NCI-H187 treated with DMSO at 0.1 percent for 48 hours (cell line): ENCODE results near the gene PDE1C.
A peak's percentile ranks its signal among the peaks of the same experiment; 100 is the strongest.
"Not testable (repeated sequence)": the region's sequence is repeated elsewhere in the genome, so short reads cannot be mapped to it uniquely, and the experiment has no call there.

Source experiments
- DNase-seq: peaks from one replicate; lab custom pipeline; 2025; lab: John Stamatoyannopoulos, UW

Gene PDE1C

DNA sequence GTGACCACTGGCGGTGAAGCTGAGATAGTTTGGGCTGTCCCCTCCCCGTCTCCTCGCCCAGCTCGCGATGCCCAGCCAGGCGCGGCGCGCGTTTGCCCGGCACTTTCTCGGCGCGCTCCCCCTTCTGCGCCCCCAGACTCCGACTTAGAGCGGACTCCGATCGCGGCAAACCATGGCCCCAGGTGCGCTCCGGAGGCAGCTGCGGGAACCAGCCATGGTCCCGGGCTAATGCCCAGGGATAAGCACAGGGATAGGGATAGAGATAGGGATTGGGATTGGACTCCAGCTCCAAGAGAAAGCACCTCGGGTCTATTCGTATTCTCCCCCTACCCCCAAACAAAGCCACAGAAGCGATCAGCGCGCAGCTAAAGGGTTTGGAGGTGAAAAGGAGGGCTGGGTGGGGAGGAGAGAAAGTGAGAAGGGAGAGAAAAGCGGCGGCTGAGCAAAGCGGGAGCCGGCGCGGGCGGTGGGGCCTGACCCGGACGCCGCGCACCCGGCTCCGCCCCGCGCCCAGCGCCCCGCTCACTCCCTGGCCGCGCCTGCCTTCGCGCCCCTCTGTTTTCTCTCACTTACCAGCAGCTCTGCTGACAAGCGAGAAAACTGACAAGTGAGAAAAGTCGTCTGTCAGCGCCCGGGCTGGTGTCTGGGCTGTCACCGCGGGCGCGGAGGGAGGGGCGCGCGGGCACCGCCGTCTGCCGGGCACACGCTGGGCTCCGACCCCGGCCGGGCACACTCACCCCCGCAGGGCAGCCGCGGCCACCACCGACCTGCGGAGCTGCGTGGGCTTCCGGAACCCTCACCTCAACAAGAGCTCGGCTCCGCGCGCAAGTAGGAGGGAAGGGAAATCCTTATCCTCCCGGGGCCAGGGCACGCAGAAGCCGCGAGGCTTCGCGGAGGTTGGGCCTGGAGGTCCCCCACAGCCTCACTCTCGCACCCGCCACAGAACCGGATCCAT is at the start of gene PDE1C:
Gene PDE1C, minus strand, starts transcription at position 2 of the 955 bp plus-strand sequence.
- DNase-seq = no peak

DNA sequence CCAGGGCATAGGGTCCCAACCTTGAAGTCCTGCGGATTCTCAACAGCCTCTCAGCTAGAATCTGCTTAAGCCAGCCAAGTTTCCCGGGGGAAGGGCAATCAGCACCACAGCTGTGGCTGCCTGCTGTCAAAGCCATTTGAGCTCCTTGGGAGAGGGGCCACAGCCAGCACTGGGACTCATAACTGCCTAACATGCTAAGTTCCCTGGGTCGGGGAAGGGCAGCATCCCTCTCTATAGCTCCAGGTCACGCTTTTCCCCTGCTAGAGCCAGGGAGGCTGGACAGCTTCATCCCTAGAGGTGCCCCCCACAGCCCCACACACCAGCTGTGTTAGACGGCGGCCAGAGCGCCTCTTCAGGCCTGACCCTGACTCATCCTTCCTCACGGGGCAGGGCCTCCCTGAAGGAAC is 49.6 kb upstream of the PDE1C start:
- no peak for DNase-seq

DNA sequence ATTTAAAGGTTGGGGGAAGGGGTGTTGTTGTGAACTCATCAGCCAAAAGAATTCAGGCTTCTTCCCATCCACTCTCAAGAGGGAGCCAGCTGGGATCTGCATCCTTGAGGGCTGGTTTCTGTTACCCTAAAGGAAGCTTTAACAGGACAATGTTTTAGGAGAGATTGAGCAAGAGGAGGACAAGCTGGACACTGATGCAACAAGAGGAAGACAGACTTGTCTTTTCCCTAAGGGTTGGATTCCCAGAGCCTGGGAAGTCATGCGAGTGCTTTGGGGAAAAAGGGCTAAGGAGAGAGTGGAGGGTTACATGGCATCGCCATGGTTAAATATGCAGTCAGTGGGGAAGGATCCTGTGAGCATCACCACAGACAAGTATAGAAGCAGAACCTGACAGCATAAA is 47.6 kb upstream of the PDE1C start:
- no peak for DNase-seq

DNA sequence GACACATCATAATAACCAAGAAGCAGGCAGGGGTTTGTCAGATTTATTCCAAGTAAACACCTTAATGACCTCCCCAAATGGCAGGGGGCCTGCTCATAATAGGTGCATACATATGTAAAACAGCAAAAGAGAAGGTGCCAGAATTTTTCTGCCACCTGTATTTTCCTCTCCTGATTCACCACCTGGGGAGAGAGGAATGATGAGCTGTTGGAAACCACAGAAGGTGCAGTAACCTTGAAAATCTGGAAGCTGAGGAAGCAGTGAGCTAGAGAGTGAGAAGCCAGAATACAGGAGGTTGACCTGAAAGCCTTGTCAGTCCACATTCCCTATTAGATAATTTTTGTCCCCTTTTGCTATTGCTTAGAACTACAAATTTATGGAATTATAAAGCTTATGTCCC is 46.2 kb upstream of the PDE1C start:
- DNase-seq = peak; percentile 40

DNA sequence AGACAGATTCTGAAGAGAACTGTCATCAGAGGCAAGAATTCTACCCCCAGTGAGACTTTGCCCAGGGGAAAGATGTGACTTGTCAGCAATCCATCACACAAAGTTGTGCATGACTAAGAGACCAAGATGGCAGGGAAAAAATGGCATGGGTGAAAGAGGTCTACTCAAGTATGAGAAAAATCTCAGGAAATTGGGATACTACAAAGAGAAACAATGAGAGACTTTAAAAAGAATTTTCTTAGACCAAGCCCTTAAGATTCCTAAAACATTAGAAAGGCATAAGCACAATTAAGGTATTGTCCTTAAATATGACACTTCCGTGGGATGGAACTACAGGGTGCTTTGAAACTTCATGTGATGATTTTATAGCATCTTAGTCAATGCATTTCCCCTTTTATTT is 45.6 kb upstream of the PDE1C start:
- no peak for DNase-seq

DNA sequence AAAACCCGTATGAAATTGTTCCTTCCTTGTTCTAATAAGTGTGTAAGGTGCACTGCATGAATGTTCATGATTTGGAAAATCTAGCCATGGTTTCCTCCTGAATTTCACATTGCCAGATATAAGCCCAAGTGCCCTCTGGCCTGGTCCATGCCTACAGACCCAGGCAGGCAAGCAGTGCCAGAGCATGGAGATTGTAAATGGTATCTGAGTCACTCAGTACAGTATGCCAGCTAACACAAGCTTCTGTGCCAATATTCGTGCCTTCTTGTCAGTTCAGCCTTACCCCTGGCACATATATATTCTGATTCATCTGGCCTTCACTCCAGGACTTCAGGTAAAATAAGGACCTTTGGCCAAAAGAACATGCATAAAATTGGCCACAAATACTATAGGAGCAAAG is 38.4 kb upstream of the PDE1C start:
- no peak for DNase-seq

- no peak for DNase-seq
These were observed 34.6 kb upstream of the PDE1C start for GRCh38 chr7:32104766-32105165.

DNA sequence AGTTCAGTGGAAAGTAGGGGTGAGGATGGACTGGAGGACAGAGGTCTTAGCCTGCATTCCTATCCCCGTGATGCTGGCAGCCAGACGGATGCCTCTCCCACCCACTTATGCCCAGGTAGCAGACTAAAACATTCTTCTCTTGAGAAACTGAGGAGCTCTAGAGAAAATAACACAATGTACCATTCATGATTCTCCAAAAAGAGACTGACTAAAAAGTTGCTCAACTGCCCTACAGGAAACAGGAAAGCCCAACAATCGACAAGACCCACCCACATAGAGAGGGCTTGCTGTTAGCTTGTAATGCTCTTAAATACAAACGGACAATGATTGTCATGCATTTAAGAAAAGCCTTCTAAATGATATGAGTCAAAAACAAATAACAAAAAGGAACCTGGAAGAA is 33.2 kb upstream of the PDE1C start:
- no peak for DNase-seq

DNA sequence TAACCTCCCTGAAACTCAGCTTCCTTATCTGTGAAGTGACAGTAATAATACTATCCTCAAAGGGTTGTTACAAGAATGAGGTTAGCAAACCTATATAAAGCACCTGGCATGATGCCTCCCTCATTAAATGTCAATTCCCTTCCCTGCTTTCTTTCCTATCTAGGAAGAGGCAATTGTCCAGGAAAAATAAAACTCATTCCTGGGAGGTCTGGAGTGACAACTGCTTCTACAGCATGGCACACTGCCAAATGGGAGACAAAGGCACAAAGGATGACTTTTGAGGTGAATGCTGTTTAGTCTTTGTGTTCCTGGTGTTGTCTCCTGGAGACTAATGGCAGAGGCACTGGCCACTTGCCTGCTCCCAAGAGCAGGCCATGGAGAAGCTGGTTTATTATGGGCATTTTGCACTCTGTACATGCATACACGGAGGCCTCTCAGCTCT is 32.2 kb upstream of the PDE1C start:
- DNase-seq = no peak

DNA sequence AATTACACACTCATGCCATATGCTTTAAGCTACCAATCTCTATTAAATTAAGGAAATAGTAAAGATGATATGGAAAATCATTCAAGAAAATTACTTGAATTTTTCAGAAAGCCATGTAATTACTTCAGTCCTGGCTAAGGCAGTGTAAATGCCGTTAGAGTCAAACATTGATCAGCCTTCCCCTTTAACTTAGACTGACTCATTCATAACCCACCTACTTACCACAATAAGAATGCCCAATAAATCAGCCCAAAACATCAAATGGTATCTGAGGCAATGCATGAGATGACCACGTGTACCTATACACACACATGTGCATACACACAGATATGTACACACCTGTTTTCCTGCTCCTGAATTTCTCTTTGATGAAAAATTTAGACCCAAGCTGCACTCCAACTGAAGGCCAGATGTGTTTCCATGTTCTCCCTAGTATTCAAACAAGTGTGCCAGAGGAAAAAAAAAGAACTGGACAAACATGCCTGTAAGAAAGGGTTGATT is 30.2 kb upstream of the PDE1C start:
- DNase-seq = no peak

- no peak for DNase-seq
These were observed 24.3 kb upstream of the PDE1C start for GRCh38 chr7:32094516-32094915.

GRCh38 chr7:32093415-32094408 is 23.5 kb upstream of the PDE1C start:
- DNase-seq = no peak

DNA sequence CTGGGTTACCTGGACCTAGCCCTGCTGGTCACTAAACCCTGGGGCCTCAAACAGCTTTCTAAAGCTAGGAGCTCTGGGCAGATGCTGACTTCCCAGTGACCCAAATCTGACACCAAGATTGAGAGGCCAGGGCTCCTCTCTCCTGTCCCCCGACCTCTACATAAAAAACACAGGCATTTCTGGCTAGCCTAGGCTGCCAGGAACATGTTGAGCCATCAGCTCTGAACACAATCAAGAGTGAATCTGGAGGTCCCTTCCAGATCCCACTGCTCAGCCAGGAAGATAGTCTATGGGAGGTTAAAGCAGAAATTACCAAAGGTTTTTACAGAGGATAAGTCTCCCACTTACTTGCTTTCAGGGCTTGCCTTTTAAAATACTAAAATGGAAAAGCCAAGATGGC is 22.1 kb upstream of the PDE1C start:
- DNase-seq = no peak

GRCh38 chr7:32091608-32092210 is 21.5 kb upstream of the PDE1C start:
- DNase-seq = no peak

DNA sequence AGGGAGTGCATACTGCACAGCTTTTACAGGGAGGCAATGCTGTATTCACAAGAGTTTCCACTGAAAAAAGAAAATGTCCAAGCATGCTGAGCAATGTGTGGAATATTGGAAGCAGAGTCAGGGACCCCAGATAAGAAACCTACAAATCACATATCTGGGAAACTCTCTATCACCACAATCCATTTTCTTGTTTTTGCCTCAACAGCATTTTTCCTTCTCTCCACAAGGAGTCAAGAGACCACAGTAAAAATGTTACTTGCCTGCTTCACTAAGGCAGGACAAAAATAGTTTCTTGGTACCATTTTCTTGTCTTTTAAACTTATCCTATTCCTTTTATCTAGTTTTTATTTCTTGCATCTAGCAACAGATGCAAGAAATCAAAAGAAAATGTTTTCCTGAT is 19.5 kb upstream of the PDE1C start:
- DNase-seq = no peak

GRCh38 chr7:32089256-32089655 is 19.0 kb upstream of the PDE1C start:
- DNase-seq = no peak

- no peak for DNase-seq
These were observed 18.3 kb upstream of the PDE1C start for GRCh38 chr7:32088451-32088881.

DNA sequence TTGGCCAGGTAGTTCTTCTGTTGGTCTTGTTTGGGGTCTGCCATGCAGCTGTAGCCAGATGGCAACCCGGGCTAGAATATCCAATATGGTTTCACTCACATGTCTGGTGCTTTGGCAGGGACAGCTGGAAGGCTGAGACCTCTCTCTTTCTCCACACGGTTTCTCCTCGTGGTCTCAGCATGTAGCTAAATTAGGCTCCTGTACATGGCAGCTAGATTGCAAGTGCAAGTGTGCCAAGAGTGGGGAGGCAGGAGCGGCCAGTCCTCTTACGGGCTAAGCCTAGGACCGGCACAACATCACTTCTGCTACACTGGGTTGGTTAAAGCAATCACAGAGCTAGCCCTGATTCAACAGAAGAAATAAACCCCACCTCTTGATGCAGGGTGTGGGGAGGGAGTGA is 9.3 kb upstream of the PDE1C start:
- no peak for DNase-seq

GRCh38 chr7:32078824-32079223 is 8.6 kb upstream of the PDE1C start:
- no peak for DNase-seq

DNA sequence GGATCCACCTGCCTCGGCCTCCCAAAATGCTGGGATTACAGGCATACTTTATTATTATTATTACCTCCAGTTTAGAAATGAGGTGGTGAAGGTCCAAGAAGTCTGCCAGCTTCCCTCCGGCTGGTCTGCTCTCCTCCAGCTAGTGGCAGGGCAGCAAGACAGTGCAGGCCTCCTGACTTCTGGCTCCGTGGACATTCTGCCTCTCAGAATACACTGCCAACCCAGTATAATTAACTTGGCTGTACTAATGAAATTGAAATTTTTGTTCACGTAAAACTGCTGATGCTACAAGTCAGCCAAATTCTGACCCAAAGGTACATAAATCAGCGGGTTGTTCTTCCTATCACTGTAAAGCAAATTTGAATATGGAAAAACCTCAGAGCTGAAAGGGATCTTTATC is 7.6 kb upstream of the PDE1C start:
- DNase-seq = no peak

- not testable (repeated sequence) for DNase-seq
These were observed 6.6 kb upstream of the PDE1C start for GRCh38 chr7:32076802-32077201.

DNA sequence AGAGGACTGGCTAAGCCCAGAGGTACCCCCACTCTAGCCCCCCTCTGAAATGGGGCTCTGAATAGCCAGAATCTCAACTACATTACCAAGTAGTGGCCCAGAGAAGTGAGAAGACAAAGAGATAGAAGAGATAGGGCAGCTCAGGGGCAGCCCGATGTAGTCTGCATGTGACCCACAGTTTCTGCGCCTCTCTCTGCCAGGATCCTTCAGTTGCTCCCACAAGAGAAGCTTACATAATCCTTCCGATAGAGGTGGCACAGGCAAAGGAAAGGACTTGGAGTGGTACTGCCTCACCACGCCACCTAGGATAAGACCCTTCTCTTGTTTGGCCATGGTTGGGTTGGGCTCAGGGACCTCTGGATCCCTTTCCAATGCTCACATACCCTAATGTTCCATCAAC is 5.4 kb upstream of the PDE1C start:
- DNase-seq = no peak
